Urinary bladder (tissue), 4 donors: ENCODE results near the gene FCHSD2. TPM values are rescaled to one million over a fixed set of nuclear protein-coding genes. Genes with fewer than 3 reads are reported as not detected.

ENCODE experiments used
- DNase-seq: peaks from one replicate; pipeline ENCODE4 v3.0.0-alpha.2; 2015; ENCODE audit errors: extremely low spot score
- H3K27ac ChIP-seq: one replicate; pipeline ENCODE4 v1.5.1; 2013; ENCODE audit warnings: low read depth, mild to moderate bottlenecking, moderate library complexity
- H3K36me3 ChIP-seq: one replicate; pipeline ENCODE4 v1.6.1; 2013; ENCODE audit warnings: mild to moderate bottlenecking, moderate library complexity; ENCODE audit not compliant: insufficient read depth
- H3K4me1 ChIP-seq: one replicate; pipeline ENCODE4 v1.6.1; 2013; ENCODE audit warnings: mild to moderate bottlenecking, moderate library complexity; ENCODE audit not compliant: insufficient read depth
- H3K4me3 ChIP-seq: one replicate; pipeline ENCODE4 v1.5.1; 2013; ENCODE audit warnings: low read depth, low read length
- WGBS: extraction: QIAGEN DNeasy Blood & Tissue Kit; methylation state at CpG from one replicate; pipeline ENCODE4 v1.1.7; 2013; 5-methylcytosine and 5-hydroxymethylcytosine counted together
- polyA plus RNA-seq: library from polyadenylated mRNA; stranded (reverse); fragments of 200-250 nt; gene quantifications from one replicate; pipeline ENCODE4 v1.2.3, GENCODE V29; 2013
- total RNA-seq: library from RNA; depleted of rRNA; stranded (reverse); fragments of >200 nt; gene quantifications from one replicate; pipeline ENCODE4 v1.2.3, GENCODE V29; 2014
- donor health status: healthy with polysubstance abuse.
- donor health status: healthy.

FCHSD2 gene
- total RNA-seq (40.5 TPM), polyA plus RNA-seq (21.4 TPM)

GRCh38 chr11:73142128-73142377, at the start of gene FCHSD2:
Gene FCHSD2, minus strand, starts transcription at chr11:73142318. Its CDS starts 441 bp downstream, at chr11:73141877.
- H3K36me3 ChIP-seq, result no peaks in the 10 kb centered on the region
- under 1% methylated on average over 35 of the region's 35 CpGs for WGBS
- H3K4me3 ChIP-seq, result peak within 1 kb of the TSS; percentile 79
- DNase-seq, result no peak
- H3K4me1 ChIP-seq, result no peaks in the 10 kb centered on the region
- peak within 1 kb of the TSS; percentile 92 for H3K27ac ChIP-seq

DNA sequence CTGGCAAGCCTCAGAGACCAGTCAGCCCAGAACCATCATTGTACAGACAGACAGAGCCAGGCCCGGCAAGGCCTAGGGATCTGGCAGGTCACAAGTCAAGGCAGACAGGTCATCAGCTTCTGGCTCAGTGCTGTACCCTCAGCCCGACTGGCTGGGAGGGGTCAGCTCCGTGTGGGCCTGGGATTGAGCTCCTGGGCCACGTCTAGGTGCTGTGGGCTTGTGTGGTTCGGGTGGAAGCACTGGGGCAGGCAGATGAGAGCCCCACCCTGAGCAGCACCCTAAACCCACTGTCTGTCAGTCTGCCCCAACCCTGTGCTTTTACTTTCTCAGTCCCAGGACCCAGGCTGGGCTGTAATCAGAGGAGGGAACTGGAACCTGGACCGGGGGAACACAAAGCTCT, 49.0 kb upstream of the FCHSD2 start:
- Histone ChIP-seq H3K27ac (no peak overlapping the region), H3K4me1 (no peaks in the 10 kb centered on the region), H3K36me3 (no peaks in the 10 kb centered on the region), H3K4me3 (no peak overlapping the region)
- DNase-seq, result no peak
- WGBS, result 83% methylated on average over 6 of the region's 6 CpGs

- DNase-seq, result no peak
- no peaks in the 10 kb centered on the region for H3K36me3 ChIP-seq
- no peaks in the 10 kb centered on the region for H3K4me1 ChIP-seq
- H3K4me3 ChIP-seq, result no peak overlapping the region
- no peak overlapping the region for H3K27ac ChIP-seq
- 98% methylated on average over 3 of the region's 3 CpGs for WGBS
Observed at GRCh38 chr11:73190557-73190885, 48.4 kb upstream of the FCHSD2 start.

DNA sequence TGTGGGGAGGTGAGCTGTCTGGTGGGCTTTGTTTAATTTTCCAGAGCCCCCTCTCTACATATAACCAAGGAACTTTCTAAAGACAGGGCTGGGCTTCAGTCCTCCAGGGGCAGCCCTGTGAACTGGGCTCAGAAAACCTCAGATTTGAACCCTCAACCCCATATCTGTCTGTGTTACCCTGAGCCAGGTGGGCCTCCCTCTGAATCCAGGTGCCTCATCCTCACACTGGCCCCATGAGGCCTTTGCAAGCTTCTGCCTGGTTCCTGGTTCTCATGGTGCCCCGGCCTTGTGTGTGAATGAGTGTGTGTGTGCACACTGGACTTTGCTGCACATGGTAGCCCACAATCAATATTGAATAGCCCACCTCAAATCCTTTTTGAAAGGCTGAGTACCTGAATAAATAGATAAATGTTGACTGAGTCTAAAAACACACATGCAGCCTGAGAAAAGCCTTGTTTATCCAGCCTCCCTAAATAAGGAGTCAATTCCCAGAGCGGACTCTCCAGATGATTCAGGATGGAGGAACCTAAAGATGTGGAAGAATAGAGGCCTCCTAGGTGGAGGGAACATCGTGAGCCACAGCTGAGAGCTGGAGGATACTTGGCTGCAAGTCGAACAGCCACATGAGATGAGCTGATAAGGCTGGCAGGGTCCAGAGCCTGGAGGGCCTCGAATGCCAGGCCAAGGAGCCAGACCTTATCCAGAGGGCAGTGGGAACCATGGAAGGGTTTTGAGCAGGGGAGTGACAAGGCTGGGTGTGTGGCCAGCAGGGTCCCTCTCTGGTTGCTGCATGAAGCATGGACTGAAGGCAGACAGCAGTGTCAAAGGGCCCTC, 47.8 kb upstream of the FCHSD2 start:
- WGBS, result 60% methylated on average over 5 of the region's 5 CpGs
- Histone ChIP-seq H3K4me3 (no peak overlapping the region), H3K27ac (no peak overlapping the region), H3K4me1 (no peaks in the 10 kb centered on the region), H3K36me3 (no peaks in the 10 kb centered on the region)
- DNase-seq, result no peak

DNA sequence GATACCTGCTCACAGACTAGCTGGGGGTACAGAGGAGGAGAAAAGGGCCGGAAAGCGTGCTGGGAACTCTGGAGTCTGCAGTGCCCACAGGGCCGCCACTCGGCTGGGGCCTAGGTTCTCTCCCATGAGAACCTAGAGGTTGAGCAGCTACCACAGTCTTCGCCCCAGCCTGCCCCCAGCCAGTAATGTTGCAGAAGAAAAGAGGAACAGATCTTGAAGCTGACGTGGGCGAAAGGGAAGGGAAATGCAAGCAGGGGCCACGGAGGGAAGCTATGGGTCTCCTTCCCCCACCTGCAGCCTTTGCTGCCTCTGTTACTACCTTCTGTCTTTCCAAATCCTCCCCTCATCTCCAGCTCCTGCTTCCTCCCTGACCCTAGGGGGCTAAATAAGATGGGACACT, 47.2 kb upstream of the FCHSD2 start:
- H3K27ac ChIP-seq, result no peak overlapping the region
- no peak for DNase-seq
- 74% methylated on average over 8 of the region's 8 CpGs for WGBS
- no peaks in the 10 kb centered on the region for H3K36me3 ChIP-seq
- no peak overlapping the region for H3K4me3 ChIP-seq
- no peaks in the 10 kb centered on the region for H3K4me1 ChIP-seq

- no peak for DNase-seq
- Histone ChIP-seq H3K4me3 (no peak overlapping the region), H3K27ac (no peak overlapping the region), H3K36me3 (no peaks in the 10 kb centered on the region), H3K4me1 (no peaks in the 10 kb centered on the region)
- 68% methylated on average over 4 of the region's 4 CpGs for WGBS
Observed at GRCh38 chr11:73188301-73188700, 46.2 kb upstream of the FCHSD2 start.

DNA sequence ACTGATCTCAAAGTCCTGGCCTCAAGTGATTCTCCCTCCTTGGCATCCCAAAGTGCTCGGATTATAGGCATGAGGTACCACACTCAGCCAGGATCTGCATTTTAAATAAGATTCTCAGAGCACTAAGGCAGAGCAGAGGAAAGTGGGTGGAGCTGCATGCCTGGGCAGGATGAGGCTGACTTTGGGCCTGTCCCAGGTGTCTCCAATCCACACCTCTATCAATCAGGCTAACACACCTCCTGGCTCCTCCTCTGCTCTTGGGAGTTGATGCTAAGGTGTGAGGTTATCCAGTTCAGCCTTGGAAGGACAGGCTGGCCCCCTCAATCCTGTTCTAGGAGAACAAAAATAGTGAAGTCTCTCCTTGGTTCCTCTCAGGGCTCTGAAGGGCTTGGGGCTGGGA, 45.7 kb upstream of the FCHSD2 start:
- H3K4me1 ChIP-seq, result no peaks in the 10 kb centered on the region
- H3K27ac ChIP-seq, result no peak overlapping the region
- 85% methylated on average over 1 of the region's 1 CpG for WGBS
- no peaks in the 10 kb centered on the region for H3K36me3 ChIP-seq
- DNase-seq, result no peak
- no peak overlapping the region for H3K4me3 ChIP-seq

DNA sequence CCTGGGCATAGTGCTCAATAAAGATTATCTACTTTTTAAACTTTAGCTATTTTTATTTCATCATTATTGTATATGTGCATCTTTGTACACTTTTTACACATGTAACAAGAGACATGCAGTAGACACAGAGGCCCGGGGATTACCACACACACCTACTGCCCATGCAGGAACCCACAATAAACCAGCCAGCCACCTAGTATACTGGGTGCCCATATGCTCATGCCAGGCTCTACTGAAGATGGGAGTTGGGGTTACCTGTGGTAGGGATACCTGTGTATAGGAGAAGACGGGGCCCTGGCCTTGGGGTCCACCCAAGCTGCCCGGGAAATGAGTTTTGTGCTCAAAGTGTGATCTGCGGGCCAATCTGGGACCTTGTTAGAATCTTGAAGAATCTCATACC, 44.8 kb upstream of the FCHSD2 start:
- 58% methylated on average over 4 of the region's 4 CpGs for WGBS

DNA sequence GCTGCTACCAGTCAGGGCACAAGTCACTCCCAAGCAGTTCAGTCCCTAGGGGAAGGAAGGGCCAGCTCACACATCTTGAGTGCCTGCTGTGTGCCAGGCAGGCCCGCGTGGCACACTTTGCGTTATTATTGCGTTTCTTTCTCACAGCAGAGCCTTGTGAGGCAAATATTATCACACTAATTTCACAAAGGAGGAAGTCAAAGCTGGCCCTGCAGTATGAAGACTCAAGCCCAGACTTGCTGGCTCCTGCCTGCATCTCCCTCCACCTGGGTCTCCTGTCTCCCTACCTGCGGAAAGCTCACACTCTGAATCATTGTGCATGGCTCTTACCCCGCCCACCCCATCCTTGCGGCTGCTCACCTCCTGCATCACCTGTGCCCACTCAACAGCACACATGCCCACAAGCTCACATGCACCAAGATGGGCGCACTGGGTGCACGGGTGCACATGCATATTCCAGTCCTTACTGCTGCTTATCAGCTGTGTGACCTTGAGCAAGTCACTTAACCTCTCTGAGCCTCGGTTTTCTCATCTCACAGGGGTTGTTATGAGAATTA, 44.3 kb upstream of the FCHSD2 start:
- peak overlapping the region; percentile 13 for H3K27ac ChIP-seq
- DNase-seq, result no peak
- H3K4me3 ChIP-seq, result no peak overlapping the region
- H3K4me1 ChIP-seq, result no peaks in the 10 kb centered on the region
- 87% methylated on average over 10 of the region's 10 CpGs for WGBS
- H3K36me3 ChIP-seq, result no peaks in the 10 kb centered on the region

More for the DNA sequence above, 44.8 kb upstream of the FCHSD2 start:
- no peak overlapping the region for H3K4me3 ChIP-seq
- H3K36me3 ChIP-seq, result no peaks in the 10 kb centered on the region
- H3K4me1 ChIP-seq, result no peaks in the 10 kb centered on the region
- no peak for DNase-seq
- H3K27ac ChIP-seq, result no peak overlapping the region

DNA sequence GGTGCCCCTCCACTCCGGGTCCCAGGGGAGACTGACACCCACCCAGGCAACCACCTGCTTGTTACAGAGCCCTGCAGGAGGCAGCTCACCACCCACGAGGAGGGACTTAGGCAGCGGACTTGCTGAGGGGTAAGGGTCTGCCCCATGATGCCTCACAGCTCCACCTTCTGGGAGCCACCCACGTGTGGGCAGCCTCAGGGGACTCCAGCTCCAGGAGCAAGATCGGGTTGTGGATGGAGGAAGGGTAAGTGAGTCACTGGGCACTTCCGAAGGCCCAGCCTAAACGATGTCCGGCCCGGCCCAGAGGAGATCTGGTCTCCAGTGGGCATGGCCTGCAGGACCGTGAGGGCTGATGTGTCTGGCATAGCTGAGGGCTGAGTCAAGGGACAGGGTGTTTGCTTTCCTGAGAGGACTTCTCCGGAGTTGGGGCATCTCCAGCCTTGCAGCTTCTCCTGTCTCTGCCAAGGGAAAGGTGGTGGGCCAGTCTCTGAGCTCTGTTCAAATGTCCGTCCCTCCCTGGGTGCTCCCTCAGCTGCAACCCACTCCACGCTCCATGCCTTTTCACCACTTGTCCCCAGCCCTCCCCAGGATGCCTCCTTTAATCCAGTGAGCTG, 43.7 kb upstream of the FCHSD2 start:
- Histone ChIP-seq H3K27ac (peak overlapping the region; percentile 13), H3K4me1 (no peaks in the 10 kb centered on the region), H3K4me3 (no peak overlapping the region), H3K36me3 (no peaks in the 10 kb centered on the region)
- DNase-seq, result no peak
- 73% methylated on average over 13 of the region's 13 CpGs for WGBS

DNA sequence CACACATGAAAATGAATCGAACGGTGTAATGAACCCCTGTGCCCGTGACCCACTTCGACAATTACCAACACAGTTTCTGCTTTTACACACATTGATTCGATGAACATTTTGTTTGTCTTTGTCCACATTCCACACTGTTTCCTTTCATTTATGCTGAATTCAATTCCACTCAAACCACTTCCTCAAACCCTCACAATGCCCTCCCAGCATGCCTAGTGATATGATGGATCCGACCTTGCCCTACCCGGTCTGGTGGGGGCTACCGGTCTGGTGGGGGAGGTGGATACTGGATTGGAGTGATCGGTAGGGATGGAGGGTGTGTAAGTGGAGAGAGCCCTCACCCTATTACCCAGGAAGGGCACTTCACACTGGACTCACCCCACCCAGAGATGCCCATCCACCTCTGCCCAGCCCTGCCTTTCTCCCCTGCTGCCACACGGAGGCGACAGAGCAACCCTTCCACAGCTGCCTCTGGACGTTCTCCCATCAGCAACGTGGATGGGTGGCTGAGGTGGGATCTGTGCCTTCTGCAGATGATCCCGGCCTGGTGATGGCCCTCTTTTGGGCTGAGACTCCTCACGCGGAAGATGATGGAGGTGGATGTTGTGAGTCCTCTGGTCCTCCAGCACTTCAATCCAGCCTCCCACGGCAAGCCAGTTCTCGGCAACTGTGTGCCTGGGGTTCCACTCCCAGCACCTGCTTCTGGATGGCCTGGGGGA, 43.0 kb upstream of the FCHSD2 start:
- 43% methylated on average over 18 of the region's 18 CpGs for whole genome bisulfite sequencing
- Histone ChIP-seq H3K4me1 (no peaks in the 10 kb centered on the region), H3K27ac (no peak overlapping the region), H3K36me3 (no peaks in the 10 kb centered on the region), H3K4me3 (no peak overlapping the region)
- no peak for DNase-seq

GRCh38 chr11:73182824-73183321, 40.8 kb upstream of the FCHSD2 start:
- H3K36me3 ChIP-seq, result no peaks in the 10 kb centered on the region
- no peak overlapping the region for H3K27ac ChIP-seq
- no peak for DNase-seq
- H3K4me1 ChIP-seq, result no peaks in the 10 kb centered on the region
- 44% methylated on average over 3 of the region's 3 CpGs for WGBS
- H3K4me3 ChIP-seq, result no peak overlapping the region

- WGBS, result 90% methylated on average over 4 of the region's 4 CpGs
- no peak overlapping the region for H3K4me3 ChIP-seq
- no peaks in the 10 kb centered on the region for H3K4me1 ChIP-seq
- DNase-seq, result no peak
- no peaks in the 10 kb centered on the region for H3K36me3 ChIP-seq
- no peak overlapping the region for H3K27ac ChIP-seq
Observed at GRCh38 chr11:73178681-73179080, 36.6 kb upstream of the FCHSD2 start.
